ENCODE measurements around the gene RASGRF2. TPM values are rescaled to one million over a fixed set of nuclear protein-coding genes. Genes with fewer than 3 reads are reported as not detected.
"Not testable (repeated sequence)": the region's sequence is repeated elsewhere in the genome, so short reads cannot be mapped to it uniquely, and the experiment has no call there.

Gene RASGRF2
- total RNA-seq, 4 donors from 2014 or later = 19.5 to 45.3 (median 34.6) TPM

GRCh38 chr5:81115261-81115660 lies 155.1 kb downstream of the RASGRF2 start:
- TF ChIP-seq EP300 (IDR thresholded peaks at IDR 0.05) (no peak), POLR2A (IDR thresholded peaks at IDR 0.05) (no peak), CTCF (IDR thresholded peaks at IDR 0.05) (no peak)
- Histone ChIP-seq H3K9me3 (no peaks in the 10 kb centered on the region), H3K4me1 (no peaks in the 10 kb centered on the region), H3K27ac (no peak overlapping the region), H3K4me3 (no peak overlapping the region), H3K27me3 (no peaks in the 10 kb centered on the region), H3K36me3 (peaks cover 0 to 9% (median 0%) of the 10 kb centered on the region in 3 donors)
- DNase-seq (ENCODE audit: low spot score in 2 of 2) = no peak
- 67 to 91% methylated on average over 4 of the region's 4 CpGs for WGBS, 2 donors

- DNase-seq (ENCODE audit: low spot score in 2 of 2) = no peak
- TF ChIP-seq POLR2A (IDR thresholded peaks at IDR 0.05) (no peak), CTCF (IDR thresholded peaks at IDR 0.05) (no peak), EP300 (IDR thresholded peaks at IDR 0.05) (no peak)
- H3K27ac ChIP-seq = no peak overlapping the region
- H3K4me1 ChIP-seq = peaks cover 0 to 5% (median 0%) of the 10 kb centered on the region in 4 donors
- 90 to 95% methylated on average over 3 of the region's 3 CpGs for WGBS, 2 donors
- no peak overlapping the region for H3K4me3 ChIP-seq
- peaks cover 0 to 9% (median 0%) of the 10 kb centered on the region in 3 donors for H3K36me3 ChIP-seq
- H3K27me3 ChIP-seq = no peaks in the 10 kb centered on the region
- no peaks in the 10 kb centered on the region for H3K9me3 ChIP-seq
Observed at GRCh38 chr5:81117566-81117965, 157.4 kb downstream of the RASGRF2 start.

- H3K27ac ChIP-seq = no peak overlapping the region
- H3K36me3 ChIP-seq = no peaks in the 10 kb centered on the region
- H3K4me1 ChIP-seq = peaks cover 0 to 13% (median 0%) of the 10 kb centered on the region in 4 donors
- no peaks in the 10 kb centered on the region for H3K9me3 ChIP-seq
- DNase-seq (ENCODE audit: low spot score in 2 of 2) = no peak
- TF ChIP-seq POLR2A (IDR thresholded peaks at IDR 0.05) (no peak), EP300 (IDR thresholded peaks at IDR 0.05) (no peak), CTCF (IDR thresholded peaks at IDR 0.05) (no peak)
- H3K27me3 ChIP-seq = no peaks in the 10 kb centered on the region
- H3K4me3 ChIP-seq = no peak overlapping the region
- WGBS, 2 donors = 61 to 69% methylated on average over 5 of the region's 5 CpGs
Observed at GRCh38 chr5:81121273-81121672, 161.1 kb downstream of the RASGRF2 start.

- H3K27ac ChIP-seq = no peak overlapping the region
- 33 to 38% methylated on average over 7 of the region's 7 CpGs for WGBS, 2 donors
- H3K36me3 ChIP-seq = no peaks in the 10 kb centered on the region
- no peak for TF ChIP-seq EP300 (IDR thresholded peaks at IDR 0.05)
- no peak for TF ChIP-seq POLR2A (IDR thresholded peaks at IDR 0.05)
- no peak for TF ChIP-seq CTCF (IDR thresholded peaks at IDR 0.05)
- no peak overlapping the region for H3K4me3 ChIP-seq
- H3K9me3 ChIP-seq = no peaks in the 10 kb centered on the region
- DNase-seq (ENCODE audit: low spot score in 2 of 2) = no peak
- H3K27me3 ChIP-seq = no peaks in the 10 kb centered on the region
- peaks cover 0 to 13% (median 0%) of the 10 kb centered on the region in 4 donors for H3K4me1 ChIP-seq
Observed at GRCh38 chr5:81121836-81122630, 161.9 kb downstream of the RASGRF2 start.

- not testable (repeated sequence) for H3K27me3 ChIP-seq; DNase-seq (ENCODE audit: low spot score in 2 of 2); H3K27ac ChIP-seq; H3K36me3 ChIP-seq; H3K4me3 ChIP-seq; H3K9me3 ChIP-seq
- WGBS, 2 donors = 80 to 88% methylated on average over 6 of the region's 6 CpGs
- peaks cover 0 to 13% (median 0%) of the 10 kb centered on the region in 4 donors for H3K4me1 ChIP-seq
Observed at GRCh38 chr5:81124689-81125088, 164.5 kb downstream of the RASGRF2 start.
